HG03520 (cell line): ENCODE data around the gene AMDHD2.
"Not testable (repeated sequence)": the region's sequence is repeated elsewhere in the genome, so short reads cannot be mapped to it uniquely, and the experiment has no call there.

Experiments used
- ATAC-seq: cut with Tn5 transposase; IDR thresholded peaks from one replicate; pipeline ENCODE4 v1.9.1; 2021; ENCODE audit warnings: mild to moderate bottlenecking, moderate library complexity; ENCODE audit not compliant: unreplicated experiment

AMDHD2 gene

DNA sequence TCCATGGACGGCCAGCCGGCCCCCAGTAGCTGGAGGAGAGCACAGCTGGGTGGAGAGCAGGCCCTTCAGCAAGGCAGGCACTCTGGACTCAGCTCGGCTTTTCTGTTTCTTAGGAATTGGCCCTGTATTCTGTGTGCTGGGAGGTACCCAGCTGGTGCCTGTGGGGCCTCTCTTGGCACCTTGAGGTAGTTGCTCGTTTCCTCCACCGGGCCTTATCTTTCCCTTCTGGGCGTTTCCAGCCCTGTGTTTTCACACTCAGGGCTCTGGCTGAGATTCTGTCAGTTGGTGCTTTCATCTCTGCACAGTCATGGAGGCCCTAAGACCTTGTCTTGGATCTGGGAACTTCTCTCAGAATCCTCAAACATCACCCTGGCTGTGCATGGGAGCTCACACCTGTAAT lies 47.3 kb downstream of the AMDHD2 start:
- not testable (repeated sequence) for ATAC-seq

DNA sequence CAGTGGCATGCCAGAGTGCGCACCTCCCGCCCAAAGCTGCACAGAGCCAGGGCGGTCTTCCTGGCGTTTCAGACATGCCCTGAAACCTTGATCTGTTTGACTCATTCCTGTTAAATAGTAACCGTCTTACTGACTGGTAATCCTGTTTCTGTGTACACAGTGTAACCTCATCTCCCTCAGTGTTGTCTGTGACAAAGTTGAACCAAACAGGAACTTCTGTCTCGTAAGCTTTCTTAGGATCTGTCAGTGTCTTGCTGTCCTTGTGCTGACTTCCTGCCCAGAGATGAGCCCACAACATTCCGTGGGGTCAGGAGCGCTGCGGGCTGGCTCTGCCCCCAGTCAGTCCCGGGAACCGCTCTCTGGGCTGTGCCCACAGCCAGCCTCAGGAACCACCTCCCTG lies 48.4 kb downstream of the AMDHD2 start:
- not testable (repeated sequence) for ATAC-seq

DNA sequence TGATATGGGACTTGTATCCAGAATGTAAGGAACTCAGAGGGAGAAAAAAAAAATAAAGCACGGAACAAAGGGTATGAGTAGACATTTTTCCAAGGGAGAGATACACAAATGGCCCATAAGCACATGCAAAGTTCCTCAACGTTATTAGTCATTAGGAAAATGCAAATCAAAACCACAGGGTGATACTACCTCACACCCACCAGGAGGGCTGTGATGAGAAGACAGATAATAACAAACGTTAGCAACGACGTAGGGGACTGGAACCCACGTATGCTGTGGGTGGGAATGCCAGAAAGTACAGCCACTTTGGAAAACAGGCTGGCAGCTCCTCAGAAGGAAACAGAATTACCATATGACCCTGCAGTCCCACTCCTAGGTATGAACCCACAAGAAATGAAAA lies 52.5 kb downstream of the AMDHD2 start:
- not testable (repeated sequence) for ATAC-seq

DNA sequence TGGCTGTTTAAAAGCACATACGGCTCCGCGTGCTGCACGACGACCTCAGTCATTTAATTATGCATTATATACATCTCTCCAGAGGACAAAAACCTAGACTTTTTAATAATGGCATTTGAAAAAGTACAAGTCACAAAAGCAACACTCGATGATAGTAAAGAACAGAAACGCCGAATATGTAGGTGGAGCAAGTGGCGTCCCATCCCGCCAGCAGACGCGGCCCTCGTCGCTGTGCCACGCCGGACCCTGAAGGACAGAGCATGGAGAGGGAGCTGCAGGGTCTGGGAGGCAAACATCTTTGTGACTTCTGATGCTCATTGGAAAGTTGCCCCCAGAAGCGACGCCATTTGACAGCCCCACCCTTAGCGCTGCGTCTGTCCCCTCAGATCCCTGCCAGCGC lies 55.7 kb downstream of the AMDHD2 start:
- not testable (repeated sequence) for ATAC-seq

DNA sequence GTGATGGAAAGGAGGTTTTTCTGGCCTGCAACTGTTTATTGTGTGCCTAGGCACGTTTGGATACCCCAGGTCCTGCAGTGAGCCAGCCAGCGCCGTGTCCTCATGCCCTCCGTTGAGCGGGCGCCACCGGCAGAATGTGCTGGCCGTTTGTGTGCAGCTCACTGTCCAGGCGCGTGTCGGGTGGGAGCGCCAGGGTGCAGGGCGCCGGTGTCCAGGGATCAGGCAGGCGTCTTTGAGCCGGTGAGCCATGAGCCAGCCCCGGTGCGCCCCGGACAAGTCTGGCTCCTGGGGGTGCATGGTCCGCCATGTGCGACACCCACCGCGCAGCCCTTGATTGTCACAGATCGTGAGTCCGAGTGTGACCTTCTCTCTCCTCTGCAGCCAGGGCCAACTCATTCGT lies 56.9 kb downstream of the AMDHD2 start:
- not testable (repeated sequence) for ATAC-seq

DNA sequence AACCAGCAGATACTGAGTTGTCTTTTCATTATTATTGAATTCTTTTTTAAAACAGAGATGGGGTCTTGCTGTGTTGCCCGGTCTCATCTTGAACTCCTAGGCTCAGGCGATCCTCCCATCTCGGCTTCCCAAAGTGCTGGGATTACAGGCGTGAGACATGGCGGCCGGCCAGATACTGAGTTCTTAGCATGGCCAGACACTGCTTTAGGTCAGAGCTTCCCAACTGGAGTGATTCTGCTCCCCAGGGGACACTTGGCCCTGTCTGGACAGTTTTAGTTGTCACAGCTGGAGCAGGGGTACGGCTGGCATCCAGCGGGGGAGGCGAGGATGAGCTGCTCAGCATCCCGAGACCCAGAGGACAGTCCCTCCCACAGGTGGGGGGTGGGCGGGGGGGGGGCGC lies 58.7 kb downstream of the AMDHD2 start:
- not testable (repeated sequence) for ATAC-seq

DNA sequence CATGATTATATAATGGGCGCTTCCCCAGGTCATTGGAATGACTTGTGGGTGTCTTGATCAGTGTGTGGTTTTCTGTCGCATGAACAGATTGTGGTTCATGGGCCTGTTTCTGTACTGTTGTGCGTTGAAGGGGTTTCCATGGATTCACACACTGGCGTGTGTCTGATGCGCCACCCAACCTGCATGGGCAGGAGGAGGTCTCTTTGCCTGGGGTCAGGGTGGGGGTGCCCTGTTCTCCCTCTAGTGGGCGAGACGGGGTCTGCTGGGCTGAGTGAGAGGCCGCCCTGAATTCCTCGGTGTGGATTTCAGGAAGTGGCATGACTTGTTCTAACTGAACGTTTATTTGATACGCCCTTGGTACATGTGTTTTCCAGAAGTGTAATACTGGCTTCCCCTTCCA lies 60.0 kb downstream of the AMDHD2 start:
- ATAC-seq, result not testable (repeated sequence)

DNA sequence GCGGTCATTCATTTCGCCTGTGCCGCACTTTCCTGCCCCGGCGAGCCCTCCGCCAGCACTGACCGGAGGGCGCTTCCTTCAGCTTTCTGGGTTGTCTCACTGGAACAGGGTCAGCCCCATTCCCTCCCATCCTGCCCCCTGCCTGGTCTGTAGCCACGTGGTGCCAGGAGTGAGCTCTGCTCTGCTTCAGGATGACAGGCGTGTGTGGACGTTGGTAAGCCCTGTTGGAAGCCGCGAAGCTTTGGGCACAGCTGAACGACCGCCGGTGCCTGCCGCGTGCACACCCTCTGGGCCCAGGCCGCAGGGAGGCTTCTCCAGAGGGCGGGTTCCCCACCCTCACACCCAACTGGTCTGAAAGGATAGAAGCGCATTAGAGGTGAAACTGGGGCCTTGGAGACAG lies 60.6 kb downstream of the AMDHD2 start:
- not testable (repeated sequence) for ATAC-seq
